Measurements from ENCODE around the gene IRF7. TPM values are rescaled to one million over a fixed set of nuclear protein-coding genes. Genes with fewer than 3 reads are reported as not detected.
A peak's percentile ranks its signal among the peaks of the same experiment; 100 is the strongest.

Gene IRF7
- total RNA-seq, 1 donor from 2014 or later, result 75.4 TPM

GRCh38 chr11:623349-623869 lies 7.7 kb upstream of the IRF7 start:
- Histone ChIP-seq H2AFZ (ENCODE audit: low read depth, low read length) (no peak overlapping the region), H3K36me3 (ENCODE audit: insufficient read depth, low read length) (no peaks in the 10 kb centered on the region), H3K4me3 (ENCODE audit: insufficient read depth, low read depth, low read length) (no peak overlapping the region), H3K9ac (ENCODE audit: low read length) (no peak overlapping the region), H4K20me1 (ENCODE audit: insufficient read depth, low read length) (no peaks in the 10 kb centered on the region), H3K9me3 (ENCODE audit: insufficient read depth, low read depth, low read length) (no peaks in the 10 kb centered on the region), H3K4me1 (ENCODE audit: insufficient read depth, low read length) (peaks cover 4% of the 10 kb centered on the region), H3K79me2 (ENCODE audit: insufficient read depth, low read length) (no peaks in the 10 kb centered on the region), H3K27ac (ENCODE audit: low read depth, low read length) (no peak overlapping the region), H3K4me2 (ENCODE audit: low read length) (no peak overlapping the region), H3K27me3 (ENCODE audit: insufficient read depth, low read length) (peaks cover 2% of the 10 kb centered on the region)
- DNase-seq (ENCODE audit: low read depth) (no peak), FAIRE-seq (no peak)
- TF ChIP-seq CTCF (IDR thresholded peaks at IDR 0.05; ENCODE audit: insufficient read depth, low read depth, low read length) (no peak), EZH2 (IDR thresholded peaks at IDR 0.05; ENCODE audit: insufficient read depth, low read length) (no peak)
- peak overlapping the region; percentile 20 for H3K27ac Mint-ChIP-seq (ENCODE audit: unreplicated experiment)
- H3K4me3 Mint-ChIP-seq (ENCODE audit: unreplicated experiment), result no peak overlapping the region
- H3K36me3 Mint-ChIP-seq (ENCODE audit: low read depth, unreplicated experiment), result peaks cover 11% of the 10 kb centered on the region
- H3K4me1 Mint-ChIP-seq (ENCODE audit: low read depth, unreplicated experiment), result peaks cover 10% of the 10 kb centered on the region
- peaks cover 2% of the 10 kb centered on the region for H3K9me3 Mint-ChIP-seq (ENCODE audit: unreplicated experiment)
- H3K27me3 Mint-ChIP-seq (ENCODE audit: low read depth, unreplicated experiment), result no peaks in the 10 kb centered on the region

- Mint-ChIP-seq H3K36me3 (ENCODE audit: low read depth, unreplicated experiment) (peaks cover 6% of the 10 kb centered on the region), H3K27me3 (ENCODE audit: low read depth, unreplicated experiment) (no peaks in the 10 kb centered on the region), H3K4me3 (ENCODE audit: unreplicated experiment) (no peak overlapping the region), H3K9me3 (ENCODE audit: unreplicated experiment) (no peaks in the 10 kb centered on the region), H3K27ac (ENCODE audit: unreplicated experiment) (no peak overlapping the region), H3K4me1 (ENCODE audit: low read depth, unreplicated experiment) (peaks cover 3% of the 10 kb centered on the region)
- FAIRE-seq (no peak), DNase-seq (ENCODE audit: low read depth) (no peak)
- no peak for TF ChIP-seq CTCF (IDR thresholded peaks at IDR 0.05; ENCODE audit: insufficient read depth, low read depth, low read length)
- TF ChIP-seq EZH2 (IDR thresholded peaks at IDR 0.05; ENCODE audit: insufficient read depth, low read length), result no peak
- peaks cover 2% of the 10 kb centered on the region for H3K27me3 ChIP-seq (ENCODE audit: insufficient read depth, low read length)
- no peak overlapping the region for H3K4me2 ChIP-seq (ENCODE audit: low read length)
- H3K9me3 ChIP-seq (ENCODE audit: insufficient read depth, low read depth, low read length), result no peaks in the 10 kb centered on the region
- H3K4me1 ChIP-seq (ENCODE audit: insufficient read depth, low read length), result no peaks in the 10 kb centered on the region
- no peak overlapping the region for H2AFZ ChIP-seq (ENCODE audit: low read depth, low read length)
- no peaks in the 10 kb centered on the region for H4K20me1 ChIP-seq (ENCODE audit: insufficient read depth, low read length)
- no peaks in the 10 kb centered on the region for H3K36me3 ChIP-seq (ENCODE audit: insufficient read depth, low read length)
- no peak overlapping the region for H3K27ac ChIP-seq (ENCODE audit: low read depth, low read length)
- H3K4me3 ChIP-seq (ENCODE audit: insufficient read depth, low read depth, low read length), result no peak overlapping the region
- no peaks in the 10 kb centered on the region for H3K79me2 ChIP-seq (ENCODE audit: insufficient read depth, low read length)
- no peak overlapping the region for H3K9ac ChIP-seq (ENCODE audit: low read length)
Measured at GRCh38 chr11:621838-622237, 6.1 kb upstream of the IRF7 start.

GRCh38 chr11:620935-621814 lies 5.4 kb upstream of the IRF7 start:
- Histone ChIP-seq H4K20me1 (ENCODE audit: insufficient read depth, low read length) (no peaks in the 10 kb centered on the region), H3K27me3 (ENCODE audit: insufficient read depth, low read length) (no peaks in the 10 kb centered on the region), H3K36me3 (ENCODE audit: insufficient read depth, low read length) (no peaks in the 10 kb centered on the region), H3K79me2 (ENCODE audit: insufficient read depth, low read length) (no peaks in the 10 kb centered on the region), H3K4me1 (ENCODE audit: insufficient read depth, low read length) (no peaks in the 10 kb centered on the region), H3K9ac (ENCODE audit: low read length) (no peak overlapping the region), H3K4me2 (ENCODE audit: low read length) (no peak overlapping the region), H2AFZ (ENCODE audit: low read depth, low read length) (no peak overlapping the region), H3K27ac (ENCODE audit: low read depth, low read length) (no peak overlapping the region), H3K9me3 (ENCODE audit: insufficient read depth, low read depth, low read length) (no peaks in the 10 kb centered on the region), H3K4me3 (ENCODE audit: insufficient read depth, low read depth, low read length) (no peak overlapping the region)
- no peak overlapping the region for H3K27ac Mint-ChIP-seq (ENCODE audit: unreplicated experiment)
- peaks cover 3% of the 10 kb centered on the region for H3K4me1 Mint-ChIP-seq (ENCODE audit: low read depth, unreplicated experiment)
- TF ChIP-seq CTCF (IDR thresholded peaks at IDR 0.05; ENCODE audit: insufficient read depth, low read depth, low read length) (no peak), EZH2 (IDR thresholded peaks at IDR 0.05; ENCODE audit: insufficient read depth, low read length) (no peak)
- no peaks in the 10 kb centered on the region for H3K27me3 Mint-ChIP-seq (ENCODE audit: low read depth, unreplicated experiment)
- FAIRE-seq (no peak), DNase-seq (ENCODE audit: low read depth) (no peak)
- H3K36me3 Mint-ChIP-seq (ENCODE audit: low read depth, unreplicated experiment), result peaks cover 6% of the 10 kb centered on the region
- H3K9me3 Mint-ChIP-seq (ENCODE audit: unreplicated experiment), result no peaks in the 10 kb centered on the region
- no peak overlapping the region for H3K4me3 Mint-ChIP-seq (ENCODE audit: unreplicated experiment)

Measured in astrocyte (in vitro differentiated cells and primary cell).